ENCODE results near the gene PCYT2. TPM values are rescaled to one million over a fixed set of nuclear protein-coding genes. Genes with fewer than 3 reads are reported as not detected.

PCYT2 gene
- total RNA-seq, 1 experiment from 2014 or later = 39.7 TPM

- DNase-seq (ENCODE audit: low read depth) = no peak
Measured at GRCh38 chr17:81944858-81945257, 33.7 kb upstream of the PCYT2 start.

- DNase-seq (ENCODE audit: low read depth) = no peak
Measured at GRCh38 chr17:81942167-81942553, 31.0 kb upstream of the PCYT2 start.

GRCh38 chr17:81941484-81942166 is 30.4 kb upstream of the PCYT2 start:
- DNase-seq (ENCODE audit: low read depth) = no peak

- DNase-seq (ENCODE audit: low read depth) = no peak
Measured at GRCh38 chr17:81940538-81941483, 29.6 kb upstream of the PCYT2 start.

GRCh38 chr17:81939881-81940385 is 28.7 kb upstream of the PCYT2 start:
- no peak for DNase-seq (ENCODE audit: low read depth)

- no peak for DNase-seq (ENCODE audit: low read depth)
Measured at GRCh38 chr17:81939218-81939617, 28.0 kb upstream of the PCYT2 start.

- no peak for DNase-seq (ENCODE audit: low read depth)
Measured at GRCh38 chr17:81935709-81936084, 24.5 kb upstream of the PCYT2 start.

GRCh38 chr17:81934850-81935708 is 23.9 kb upstream of the PCYT2 start:
- no peak for DNase-seq (ENCODE audit: low read depth)

- no peak for DNase-seq (ENCODE audit: low read depth)
Measured at GRCh38 chr17:81934098-81934757, 23.0 kb upstream of the PCYT2 start.

GRCh38 chr17:81933178-81933699 is 22.0 kb upstream of the PCYT2 start:
- no peak for DNase-seq (ENCODE audit: low read depth)

- no peak for DNase-seq (ENCODE audit: low read depth)
Measured at GRCh38 chr17:81932333-81932983, 21.3 kb upstream of the PCYT2 start.

- no peak for DNase-seq (ENCODE audit: low read depth)
Measured at GRCh38 chr17:81931557-81932332, 20.5 kb upstream of the PCYT2 start.

GRCh38 chr17:81931189-81931556 is 20.0 kb upstream of the PCYT2 start:
- DNase-seq (ENCODE audit: low read depth) = no peak

- DNase-seq (ENCODE audit: low read depth) = no peak
Measured at GRCh38 chr17:81930142-81931125, 19.2 kb upstream of the PCYT2 start.

- DNase-seq (ENCODE audit: low read depth) = no peak
Measured at GRCh38 chr17:81929253-81930141, 18.3 kb upstream of the PCYT2 start.

- DNase-seq (ENCODE audit: low read depth) = peak; percentile 20
Measured at GRCh38 chr17:81928544-81929252, 17.5 kb upstream of the PCYT2 start.
